GM18505 (cell line): Measurements from ENCODE around the gene CEP350.
"Not testable (repeated sequence)": the region's sequence is repeated elsewhere in the genome, so short reads cannot be mapped to it uniquely, and the experiment has no call there.

ENCODE experiments used
- ATAC-seq: cut with Tn5 transposase; IDR thresholded peaks from one replicate; pipeline ENCODE4 v1.9.1; 2021; ENCODE audit not compliant: unreplicated experiment
- POLR2A ChIP-seq: IDR thresholded peaks from 4 replicates; pipeline ENCODE4 v1.6.1; 2011; ENCODE audit warnings: borderline replicate concordance; ENCODE audit not compliant: insufficient read depth, insufficient read length; ENCODE audit errors: extremely low read depth

CEP350 gene

GRCh38 chr1:179995576-179995975, 41.0 kb downstream of the CEP350 start:
- no peak for TF ChIP-seq POLR2A
- no peak for ATAC-seq

DNA sequence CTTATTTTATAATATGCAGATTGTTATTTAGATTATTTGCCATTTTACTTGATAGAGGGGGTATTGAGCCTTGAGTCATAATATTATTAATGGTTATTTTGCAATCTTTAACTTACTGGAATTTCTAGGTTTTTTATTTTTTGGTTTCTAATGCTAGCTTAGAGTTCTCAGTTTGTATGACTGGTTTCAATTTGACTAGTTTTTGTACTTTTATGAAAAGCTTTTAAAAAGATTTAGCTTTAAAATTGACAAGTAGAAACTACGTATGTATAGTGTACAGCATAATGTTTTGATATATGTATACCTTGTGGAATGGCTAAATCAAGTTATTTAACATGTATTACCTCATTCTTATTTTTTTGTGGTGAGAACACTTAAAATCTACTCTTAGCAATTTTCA, 41.5 kb downstream of the CEP350 start:
- no peak for ATAC-seq
- TF ChIP-seq POLR2A: no peak

DNA sequence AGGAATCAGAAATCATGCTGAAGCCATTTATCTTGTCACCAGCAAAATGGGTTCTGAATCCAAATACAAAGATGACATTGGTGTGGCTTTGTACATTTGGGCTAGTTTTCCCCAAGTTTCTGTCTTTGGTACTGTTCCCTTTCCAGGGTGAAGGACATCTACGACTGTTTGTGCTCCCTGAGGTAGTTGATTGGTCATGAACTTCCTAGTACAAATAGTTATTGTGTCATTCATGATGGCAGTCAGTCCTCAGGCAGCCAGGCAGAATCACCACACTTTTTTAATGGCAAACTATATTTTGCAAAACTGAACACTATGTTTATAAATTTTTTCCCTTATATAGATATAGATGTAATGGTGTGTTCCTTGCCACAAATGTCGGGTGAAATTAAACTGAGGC, 46.0 kb downstream of the CEP350 start:
- no peak for TF ChIP-seq POLR2A
- ATAC-seq: no peak

GRCh38 chr1:180002437-180002836, 47.8 kb downstream of the CEP350 start:
- TF ChIP-seq POLR2A: no peak
- no peak for ATAC-seq

DNA sequence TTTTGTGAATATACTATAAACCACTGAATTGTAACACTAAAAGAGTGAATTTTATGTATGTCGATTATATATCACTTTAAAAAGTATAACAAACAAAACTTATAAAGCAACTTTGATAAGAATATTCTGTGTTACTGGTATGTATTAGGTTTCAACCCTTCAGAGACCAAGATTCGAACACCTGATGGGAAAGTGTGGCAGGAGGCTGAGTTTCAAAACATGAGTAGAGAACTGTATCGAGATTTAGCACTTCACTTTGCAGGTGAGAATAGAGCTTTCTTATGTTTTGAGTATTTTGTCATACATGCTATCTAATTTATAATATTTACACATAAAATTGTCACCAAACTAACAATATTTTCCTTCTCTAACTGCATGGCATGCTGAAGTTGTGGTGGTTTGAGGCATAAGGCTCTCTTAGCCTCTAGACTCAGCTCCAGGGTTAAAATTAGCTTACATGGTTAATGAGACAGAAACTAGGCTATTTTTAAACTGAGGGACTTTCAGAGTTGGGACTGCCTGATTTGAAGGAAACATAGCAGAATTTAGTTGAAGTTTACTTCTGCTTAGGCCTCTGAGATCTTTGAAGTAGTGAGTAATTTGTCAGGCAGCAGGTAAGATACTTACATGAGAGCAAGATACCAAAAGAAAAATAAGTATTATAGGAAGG, 48.6 kb downstream of the CEP350 start:
- peak; percentile 79 for ATAC-seq
- no peak for TF ChIP-seq POLR2A

- ATAC-seq: not testable (repeated sequence)
Measured at GRCh38 chr1:180006762-180007161, 52.2 kb downstream of the CEP350 start.

GRCh38 chr1:180020017-180020416, 65.4 kb downstream of the CEP350 start:
- no peak for TF ChIP-seq POLR2A
- no peak for ATAC-seq

DNA sequence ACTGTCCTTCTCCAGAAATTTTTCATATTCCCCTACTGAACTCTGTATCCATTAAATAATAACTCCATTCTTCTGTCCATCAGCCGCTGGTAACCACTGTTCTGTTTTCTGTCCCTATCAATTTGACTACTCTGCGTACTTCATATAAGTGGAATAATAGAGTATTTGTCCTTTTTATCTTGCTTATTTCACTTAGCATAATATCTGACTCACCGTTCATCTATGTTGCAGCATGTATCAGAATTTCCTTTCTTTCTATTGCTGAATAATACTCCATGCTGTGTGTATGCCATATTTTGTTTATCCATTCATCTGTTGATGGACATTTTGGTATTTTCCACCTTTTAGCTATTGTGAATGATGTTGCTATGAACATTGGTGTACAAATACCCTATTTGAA, 71.9 kb downstream of the CEP350 start:
- ATAC-seq: no peak
- TF ChIP-seq POLR2A: no peak

DNA sequence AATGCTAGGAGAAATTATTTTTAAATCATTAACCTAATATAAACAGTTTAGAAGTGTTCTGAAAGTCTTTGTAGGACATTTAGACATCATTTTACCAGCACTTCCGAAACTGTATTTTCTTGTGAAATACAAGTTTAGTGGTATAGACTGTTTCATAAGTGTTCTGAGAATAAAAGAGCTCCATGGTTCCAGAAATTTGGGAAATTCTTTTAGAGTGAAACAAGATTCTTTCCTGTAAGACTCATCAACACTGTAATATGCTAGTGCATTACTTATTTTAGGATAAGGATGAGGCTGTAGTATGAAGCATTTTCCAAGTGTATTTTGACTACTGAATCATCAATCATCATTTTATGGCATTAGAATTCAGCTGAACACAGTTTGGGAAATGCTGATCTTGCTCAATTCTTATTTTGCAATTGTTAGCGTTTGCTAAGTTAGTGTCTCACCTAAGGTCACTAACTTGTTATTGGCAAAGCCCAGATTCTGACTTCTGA, 73.4 kb downstream of the CEP350 start:
- no peak for ATAC-seq
- no peak for TF ChIP-seq POLR2A

- TF ChIP-seq POLR2A: no peak
- no peak for ATAC-seq
Measured at GRCh38 chr1:180028864-180029263, 74.3 kb downstream of the CEP350 start.

- no peak for ATAC-seq
- TF ChIP-seq POLR2A: no peak
Measured at GRCh38 chr1:180029524-180030135, 75.0 kb downstream of the CEP350 start.

- no peak for TF ChIP-seq POLR2A
Measured at GRCh38 chr1:180031664-180032063, 77.1 kb downstream of the CEP350 start.

DNA sequence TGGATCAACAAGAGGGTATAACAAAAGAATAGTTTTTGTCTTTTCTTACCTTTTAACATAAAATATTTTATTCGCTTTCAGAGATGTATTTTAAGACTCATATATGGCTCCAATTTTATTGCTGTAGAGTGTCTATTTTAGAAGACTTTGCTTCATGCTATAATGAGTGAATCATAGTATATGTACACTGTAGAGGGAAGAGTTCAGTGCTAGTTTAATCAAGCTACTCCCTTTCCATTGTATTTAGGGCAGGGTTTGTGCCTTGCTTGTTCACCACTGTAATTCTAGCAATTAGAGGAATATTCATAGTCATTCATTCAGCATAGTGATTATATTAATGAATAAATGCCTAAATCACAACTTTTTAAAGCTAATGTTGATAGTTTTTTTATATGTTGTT, 78.8 kb downstream of the CEP350 start:
- TF ChIP-seq POLR2A: no peak
- no peak for ATAC-seq

More at GRCh38 chr1:180031664-180032063, 77.1 kb downstream of the CEP350 start:
- ATAC-seq: no peak

GRCh38 chr1:180040034-180040433, 85.4 kb downstream of the CEP350 start:
- ATAC-seq: no peak
- no peak for TF ChIP-seq POLR2A

DNA sequence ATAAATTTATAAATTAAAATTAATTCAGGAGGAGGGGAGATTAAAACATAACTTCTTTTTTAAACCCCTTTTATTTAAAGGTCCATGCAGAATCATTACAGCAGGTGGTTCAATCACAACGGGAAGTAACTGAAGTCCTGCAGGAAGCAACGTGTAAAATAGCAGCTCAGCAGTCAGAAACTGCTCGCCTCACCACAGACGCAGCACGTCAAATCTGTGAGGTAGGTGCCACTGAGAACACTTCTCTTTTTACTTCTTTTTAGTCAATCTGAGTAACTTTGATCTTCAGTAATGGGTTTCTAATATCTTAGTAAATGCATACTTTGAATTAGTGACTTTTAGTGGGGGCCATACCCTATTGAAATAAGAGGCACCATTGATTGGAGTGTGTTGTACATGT, 87.0 kb downstream of the CEP350 start:
- TF ChIP-seq POLR2A: no peak
- ATAC-seq: no peak

DNA sequence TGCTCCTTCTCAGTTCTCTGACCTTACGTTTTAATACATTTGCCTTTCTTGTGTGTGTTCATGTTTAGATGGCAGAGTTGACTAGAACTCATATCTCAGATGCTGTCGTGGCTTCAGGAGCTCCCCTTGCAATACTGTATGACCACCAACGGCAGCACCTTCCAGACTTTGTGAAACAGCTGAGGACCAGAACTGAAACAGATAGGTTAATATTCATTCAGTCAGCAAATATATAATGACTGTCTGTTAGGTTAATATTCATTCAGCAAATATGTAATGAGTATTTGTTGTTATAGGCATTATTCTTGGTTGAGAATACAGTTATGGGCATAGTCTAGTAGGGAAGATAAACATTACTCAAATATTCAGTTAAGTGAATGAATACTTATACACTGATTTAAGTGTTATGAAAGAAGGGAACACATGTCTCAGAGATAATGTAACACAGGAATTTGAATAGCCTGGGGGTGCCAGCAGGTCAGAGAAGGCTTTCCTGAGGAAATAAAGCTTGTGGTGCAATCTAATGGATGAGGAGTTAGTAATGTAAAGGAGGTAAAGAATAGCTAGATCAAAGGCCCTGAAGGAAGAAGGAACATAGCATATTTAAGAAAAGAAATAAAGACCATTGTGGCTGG, 88.5 kb downstream of the CEP350 start:
- ATAC-seq: no peak
- TF ChIP-seq POLR2A: no peak
